HG03175 (cell line): ENCODE results near the gene GGCX.
A peak's percentile ranks its signal among the peaks of the same experiment; 100 is the strongest.
"Not testable (repeated sequence)": the region's sequence is repeated elsewhere in the genome, so short reads cannot be mapped to it uniquely, and the experiment has no call there.

Experiments
- ATAC-seq: cut with Tn5 transposase; IDR thresholded peaks from one replicate; pipeline ENCODE4 v1.9.1; 2021; ENCODE audit warnings: mild to moderate bottlenecking, moderate library complexity; ENCODE audit not compliant: unreplicated experiment

Gene GGCX

DNA sequence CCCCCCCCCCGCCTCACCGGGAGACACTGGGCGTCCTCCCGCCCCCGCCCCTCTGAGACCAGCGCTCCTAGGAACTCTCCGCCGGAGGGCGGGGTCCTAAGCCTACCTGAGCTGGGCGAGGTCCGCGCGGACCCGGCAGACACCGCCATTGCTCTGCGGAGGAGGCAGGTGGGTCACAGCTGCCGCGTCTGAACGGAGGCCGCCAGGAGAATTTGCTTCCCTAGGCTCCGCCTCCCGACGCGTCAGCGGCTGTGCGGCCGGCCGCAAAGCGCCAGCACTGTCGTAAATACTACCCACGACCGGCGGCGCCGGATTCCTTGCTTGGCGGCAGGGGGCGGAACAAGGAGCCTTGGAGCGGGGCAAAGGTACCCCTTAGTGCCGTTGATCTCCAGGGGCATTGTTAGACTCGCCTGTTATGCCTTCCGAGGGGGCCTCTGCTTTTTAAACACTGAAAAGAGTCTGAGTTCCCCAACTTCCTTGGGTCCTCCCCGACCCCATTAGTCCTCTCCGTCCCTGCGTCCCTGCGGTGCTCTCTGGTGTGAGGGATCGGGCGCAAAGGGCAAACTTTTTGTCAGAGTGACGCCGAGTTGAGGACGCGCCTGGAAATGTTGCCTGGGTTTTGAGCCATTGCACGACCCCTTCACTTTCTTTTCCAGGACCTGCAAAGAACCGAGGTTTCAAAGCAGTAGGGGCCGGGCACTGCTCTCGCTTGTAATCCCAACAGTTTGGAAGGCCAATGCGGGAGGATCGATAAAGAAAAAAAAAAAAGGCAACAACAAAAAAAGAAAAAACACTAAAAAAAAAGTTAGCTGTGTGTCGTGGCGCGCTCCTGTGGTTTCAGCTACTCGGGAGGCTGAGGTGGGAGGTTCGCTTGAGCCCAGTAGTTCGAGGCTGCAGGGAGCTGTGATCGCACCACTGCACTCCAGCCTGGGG, at the start of gene GGCX:
Gene GGCX (minus strand): TSS at position 214 of the 933 bp plus-strand sequence. CDS start 65 bp downstream, at position 149.
- peak; percentile 96 for ATAC-seq

DNA sequence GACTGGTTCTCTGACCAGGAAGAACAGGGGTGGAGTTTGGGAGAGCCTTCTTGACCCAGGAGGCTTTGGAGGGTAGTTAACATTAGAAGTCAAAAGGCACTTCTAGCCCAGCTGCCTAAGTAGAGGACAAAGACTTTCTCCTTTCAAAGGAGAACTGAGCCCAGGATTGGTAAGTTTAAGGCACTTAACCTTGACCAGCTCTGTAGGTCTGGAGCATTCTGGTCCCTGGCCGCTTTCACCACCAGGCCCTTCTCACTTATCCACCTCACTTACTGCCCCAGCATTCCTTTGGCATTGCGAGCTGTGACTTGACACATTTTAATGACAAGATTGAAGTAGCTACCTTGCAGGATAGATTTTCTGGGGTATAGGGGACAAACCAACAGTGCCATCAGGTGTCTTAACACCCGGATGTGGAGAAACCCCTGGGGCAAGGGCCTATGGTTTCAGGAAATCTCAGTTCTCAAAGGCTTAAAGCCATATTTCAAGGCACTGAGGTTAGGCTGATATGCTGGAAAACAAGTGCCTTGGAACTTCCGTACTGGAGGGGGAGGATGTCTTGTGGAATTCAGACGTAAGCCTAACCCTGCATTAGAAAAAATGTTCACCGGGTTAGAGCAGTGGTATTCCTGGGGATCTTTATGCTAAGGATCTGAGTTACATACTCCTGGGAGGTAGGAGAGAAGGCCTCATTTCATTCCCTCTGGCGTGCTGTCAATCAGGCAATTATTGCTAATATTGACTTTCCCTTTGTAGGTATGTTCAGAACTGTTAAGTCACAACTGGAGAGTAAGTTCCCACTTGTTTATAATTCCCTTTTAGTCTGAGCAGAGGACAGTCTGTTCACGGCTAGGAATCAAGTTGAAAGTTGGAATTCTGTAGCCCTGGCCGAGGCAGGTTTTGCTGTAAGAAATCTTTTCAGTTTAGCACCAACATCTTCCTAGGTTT, 46.2 kb upstream of the GGCX start:
- ATAC-seq: no peak

DNA sequence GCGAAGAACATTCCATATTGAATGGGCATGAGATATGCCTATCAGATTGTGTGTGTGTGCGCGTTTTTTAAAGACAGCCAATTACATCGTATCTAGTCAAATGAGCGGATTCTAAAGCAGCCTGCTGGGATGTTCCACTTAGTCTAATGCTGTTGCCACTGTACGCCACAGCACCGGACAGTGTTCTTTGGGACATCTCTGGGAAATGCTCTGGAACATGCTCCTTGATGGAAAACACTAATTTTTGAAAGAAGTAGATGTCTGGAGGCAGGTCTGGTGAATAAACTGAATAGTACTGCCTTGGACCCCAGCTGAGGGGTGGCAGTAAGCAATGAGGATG, 44.8 kb upstream of the GGCX start:
- no peak for ATAC-seq

DNA sequence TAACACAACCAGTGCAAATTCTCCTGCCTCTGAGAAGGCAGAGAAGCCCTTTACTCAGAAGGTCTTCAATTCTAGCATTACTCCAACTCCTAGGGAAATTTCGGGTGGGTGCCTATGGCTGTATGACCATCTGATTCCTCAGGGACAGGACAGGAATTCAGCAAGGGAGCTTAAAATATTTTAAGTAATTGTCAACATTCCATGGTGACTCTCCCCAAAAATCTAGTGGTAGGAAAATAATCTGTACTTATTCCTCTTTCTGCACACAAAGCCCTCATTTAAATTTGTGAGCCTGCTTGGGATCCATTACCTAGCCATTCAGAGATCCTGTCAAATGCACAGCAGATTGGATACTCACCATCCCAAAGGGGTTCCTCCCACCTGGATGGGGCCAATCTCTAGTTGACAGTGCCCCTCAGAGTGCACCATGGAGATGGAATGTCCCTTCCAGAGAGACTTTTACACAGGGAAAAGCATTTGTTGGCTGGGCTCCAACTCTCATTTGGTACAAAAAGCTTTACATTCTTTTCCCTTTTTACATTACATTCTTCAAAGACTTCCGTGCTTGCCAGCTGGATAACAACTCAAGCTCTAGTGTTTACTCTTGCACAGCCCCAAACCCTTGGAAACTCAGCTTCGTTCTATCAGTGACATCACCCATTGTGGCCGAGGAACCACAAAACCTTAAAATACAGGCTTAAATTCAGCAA, 44.3 kb upstream of the GGCX start:
- ATAC-seq: no peak

DNA sequence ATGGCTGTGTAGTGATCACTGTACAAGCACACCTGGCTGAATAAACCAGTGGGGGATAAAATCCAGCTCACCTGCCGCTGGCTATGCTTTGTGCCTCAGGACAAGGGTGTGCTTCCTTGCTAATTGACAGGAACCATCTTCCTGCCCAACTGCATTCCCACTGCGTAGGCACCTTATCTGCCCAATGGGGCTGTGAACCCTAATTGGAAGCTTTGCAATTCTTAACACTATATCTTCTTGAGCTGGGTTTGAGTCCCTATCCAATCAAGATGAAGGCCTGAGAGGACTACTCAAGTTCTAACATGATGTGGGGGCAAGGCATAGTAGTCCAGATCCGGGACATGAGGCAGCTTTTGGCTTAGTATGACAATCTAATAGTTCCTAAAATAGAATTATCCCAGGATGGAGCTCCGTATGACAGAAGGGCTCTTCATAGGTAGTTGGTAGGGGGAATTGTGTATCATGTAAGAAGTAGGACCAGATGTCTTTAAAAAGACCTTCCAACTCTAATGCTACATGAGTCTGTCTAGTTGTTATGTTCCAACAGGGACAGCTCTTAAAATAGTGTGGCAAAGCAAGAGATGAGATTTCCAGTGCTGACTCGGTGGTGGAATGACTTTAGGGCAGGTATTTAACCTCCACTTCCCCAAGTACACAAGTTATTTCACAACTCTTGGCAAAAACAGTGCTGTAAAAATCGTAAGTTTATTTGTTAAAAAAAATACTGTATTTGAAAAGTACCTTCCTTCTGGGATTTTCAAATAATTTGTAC, 43.5 kb upstream of the GGCX start:
- ATAC-seq: no peak

DNA sequence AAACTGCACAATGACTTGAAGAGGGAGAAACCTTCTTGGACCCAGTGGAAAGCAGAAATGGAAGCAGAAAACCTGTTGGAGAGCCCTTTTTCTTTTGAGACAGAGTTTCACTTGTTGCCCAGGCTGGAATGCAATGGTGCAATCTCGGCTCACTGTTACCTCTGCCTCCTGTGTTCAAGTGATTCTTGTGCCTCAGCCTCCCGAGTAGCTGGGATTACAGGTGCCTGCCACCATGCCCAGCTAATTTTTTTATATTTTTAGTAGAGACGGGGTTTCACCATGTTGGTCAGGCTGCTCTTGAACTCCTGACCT, 42.8 kb upstream of the GGCX start:
- ATAC-seq: not testable (repeated sequence)

DNA sequence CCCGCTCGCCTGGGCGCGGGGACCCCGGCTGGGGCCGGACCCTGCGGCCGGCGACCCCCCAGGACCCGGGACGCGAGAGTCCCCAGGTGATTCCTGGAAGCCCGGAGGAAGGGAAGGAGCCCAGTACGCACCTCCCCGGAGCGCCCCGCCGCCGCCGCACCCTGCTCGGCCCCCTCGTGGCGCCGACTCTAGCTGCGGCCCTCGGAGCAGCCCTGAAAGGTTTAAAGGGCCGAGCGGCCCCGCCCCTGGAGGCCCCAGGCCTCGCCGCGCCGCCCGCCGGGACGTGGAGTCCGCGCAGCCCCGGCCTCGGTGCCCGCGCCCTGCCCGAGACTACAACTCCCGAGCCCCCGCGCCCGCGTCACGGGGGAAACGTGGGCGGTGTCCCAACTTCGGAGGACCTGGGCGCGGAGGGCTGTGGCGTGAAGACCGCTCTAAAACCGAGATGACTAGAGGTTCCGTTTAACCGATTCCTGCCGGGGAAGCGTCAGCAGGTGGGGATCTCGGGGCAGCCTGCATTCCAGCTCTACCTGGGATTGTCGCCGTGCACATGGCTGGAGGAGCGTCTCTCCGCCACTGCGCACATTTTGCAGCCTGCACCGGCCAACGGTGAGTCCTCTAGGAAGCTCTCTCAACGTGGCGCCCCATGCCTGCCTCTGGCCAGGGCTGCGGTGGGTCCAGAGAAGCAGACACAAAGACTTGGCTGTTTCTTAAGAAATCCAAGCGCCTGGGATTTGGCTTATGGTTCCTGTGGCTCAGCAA, 41.4 kb upstream of the GGCX start, which contains the start of gene TMEM150A:
Gene TMEM150A (minus strand): TSS at position 223 of the 759 bp plus-strand sequence. CDS start 750 bp downstream, outside the sequence.
- ATAC-seq: peak; percentile 97

DNA sequence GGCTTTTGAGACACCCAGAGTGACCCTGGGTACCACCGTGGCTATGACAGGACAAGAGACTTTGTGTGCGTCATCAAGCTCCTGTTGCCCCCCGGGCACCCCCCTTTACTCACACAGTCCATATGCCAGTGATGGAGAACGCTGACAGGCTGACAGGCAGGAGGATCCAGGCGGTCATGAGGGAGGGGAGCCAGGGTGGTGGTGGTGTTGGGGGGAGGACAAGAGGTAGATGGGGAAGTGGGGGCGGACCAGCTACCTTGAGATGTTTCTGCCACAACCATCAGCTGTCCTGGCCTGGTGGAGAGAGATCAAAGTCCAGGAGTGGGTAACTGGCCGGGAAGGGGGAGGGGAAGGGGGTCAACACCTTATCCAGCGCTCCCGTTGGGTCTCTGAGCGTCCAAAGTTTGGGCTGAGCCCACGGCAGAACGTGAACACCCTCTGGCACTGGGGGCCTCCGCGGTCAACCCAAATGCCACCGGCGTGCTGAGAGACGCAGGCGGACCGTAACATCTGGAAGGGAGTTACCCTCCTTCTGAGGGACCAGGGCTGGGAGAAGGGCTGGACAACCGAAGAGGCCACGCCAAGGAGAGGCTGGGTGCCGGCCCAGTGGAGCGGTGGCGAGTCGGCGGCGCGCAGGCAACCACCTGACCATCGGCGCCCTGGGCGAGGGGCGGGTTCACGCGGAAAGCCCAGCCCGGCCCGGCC, 40.6 kb upstream of the GGCX start:
- ATAC-seq: peak; percentile 37

DNA sequence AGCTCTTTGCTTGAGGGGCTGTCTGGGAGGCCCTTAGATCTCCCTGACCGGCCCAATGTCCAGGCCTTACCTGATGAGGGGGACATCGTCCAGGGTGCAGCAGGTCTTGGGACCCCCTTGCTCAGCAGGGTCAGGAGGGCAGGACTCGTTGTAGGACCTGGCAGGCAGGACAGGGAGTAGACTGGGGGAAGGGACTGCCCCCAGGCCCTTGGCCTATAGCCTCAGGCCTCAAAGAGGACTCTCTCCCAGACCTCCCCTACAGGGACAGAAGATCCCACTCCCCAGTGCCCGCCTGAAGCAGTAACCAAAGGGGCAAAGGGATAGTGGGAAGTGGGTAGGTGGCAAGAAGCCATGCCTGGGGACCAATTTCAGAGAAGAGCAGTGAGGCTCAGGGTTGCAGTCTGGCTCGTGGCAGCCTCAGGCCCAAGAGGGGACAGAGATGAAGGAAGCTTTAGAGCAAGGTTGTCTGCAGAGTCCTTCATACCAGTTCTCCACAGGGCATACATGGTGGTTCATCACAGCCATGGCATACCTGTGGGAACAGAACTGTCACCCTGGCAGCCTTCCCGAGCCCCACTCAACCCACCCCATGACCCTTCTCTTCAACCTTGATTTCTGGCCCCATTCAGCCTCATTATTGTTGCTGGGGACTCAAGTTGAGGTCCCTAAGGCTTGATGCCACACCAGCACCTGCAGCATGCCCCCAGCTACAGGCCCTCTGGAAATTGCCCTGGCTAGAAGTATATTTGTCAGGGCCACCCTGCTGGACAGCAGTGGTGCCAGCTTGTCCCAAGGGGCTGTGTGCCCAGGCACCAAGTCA, 39.9 kb upstream of the GGCX start:
- ATAC-seq: no peak

DNA sequence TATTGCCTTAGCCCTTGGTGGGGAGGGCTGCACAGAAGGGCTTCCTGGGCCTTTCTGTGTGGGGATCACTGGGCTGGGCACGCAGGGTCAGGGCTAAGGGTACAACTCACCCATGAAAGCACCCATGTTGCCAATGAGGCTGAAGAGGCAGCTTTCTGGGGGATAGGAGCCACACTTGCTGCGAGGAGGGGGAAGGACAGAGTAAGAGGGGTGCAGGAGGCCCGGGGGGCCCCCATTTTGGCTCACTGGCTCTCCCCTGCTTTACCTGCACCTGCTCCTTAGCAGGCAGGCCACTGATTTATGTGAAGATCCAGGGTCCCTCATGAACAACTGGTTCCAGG, 38.9 kb upstream of the GGCX start:
- ATAC-seq: no peak

DNA sequence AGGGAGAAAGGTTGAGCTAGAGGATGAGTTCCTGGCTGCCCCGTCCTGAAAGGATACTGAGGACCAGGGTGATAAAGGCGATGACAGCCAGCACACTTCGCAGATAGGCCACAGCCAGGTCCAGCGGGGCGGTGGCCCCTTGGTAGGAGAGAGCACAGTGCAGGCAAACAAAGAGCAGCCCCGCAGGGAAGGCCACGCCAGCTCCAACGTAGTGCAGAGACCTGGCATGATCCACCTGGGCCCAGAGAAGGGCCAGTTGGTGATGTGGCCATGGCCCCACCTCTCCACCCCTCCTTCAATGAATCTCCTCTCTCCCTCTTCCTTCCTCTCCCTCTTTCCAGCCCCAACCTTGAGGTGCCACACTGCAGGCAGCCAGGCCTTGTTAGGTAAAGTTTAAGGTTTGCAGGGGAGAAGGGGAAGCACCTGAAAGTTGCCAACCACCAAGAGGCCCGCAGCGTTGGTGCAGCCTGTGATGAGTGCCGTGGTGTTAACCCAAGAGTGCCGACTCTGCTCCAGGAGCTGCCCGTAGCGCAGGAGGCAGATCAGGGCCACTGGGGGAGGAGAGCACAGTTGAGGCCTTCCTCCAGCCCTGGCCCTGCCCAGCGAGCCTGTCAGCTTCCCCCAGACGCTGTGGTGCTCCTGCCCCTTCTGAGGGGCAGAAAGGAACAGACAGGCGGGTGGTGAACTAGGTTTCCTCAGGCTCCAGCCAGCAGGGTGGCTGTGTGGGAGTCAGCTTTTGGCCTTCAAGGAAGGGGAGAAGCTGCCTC, 38.4 kb upstream of the GGCX start:
- no peak for ATAC-seq

DNA sequence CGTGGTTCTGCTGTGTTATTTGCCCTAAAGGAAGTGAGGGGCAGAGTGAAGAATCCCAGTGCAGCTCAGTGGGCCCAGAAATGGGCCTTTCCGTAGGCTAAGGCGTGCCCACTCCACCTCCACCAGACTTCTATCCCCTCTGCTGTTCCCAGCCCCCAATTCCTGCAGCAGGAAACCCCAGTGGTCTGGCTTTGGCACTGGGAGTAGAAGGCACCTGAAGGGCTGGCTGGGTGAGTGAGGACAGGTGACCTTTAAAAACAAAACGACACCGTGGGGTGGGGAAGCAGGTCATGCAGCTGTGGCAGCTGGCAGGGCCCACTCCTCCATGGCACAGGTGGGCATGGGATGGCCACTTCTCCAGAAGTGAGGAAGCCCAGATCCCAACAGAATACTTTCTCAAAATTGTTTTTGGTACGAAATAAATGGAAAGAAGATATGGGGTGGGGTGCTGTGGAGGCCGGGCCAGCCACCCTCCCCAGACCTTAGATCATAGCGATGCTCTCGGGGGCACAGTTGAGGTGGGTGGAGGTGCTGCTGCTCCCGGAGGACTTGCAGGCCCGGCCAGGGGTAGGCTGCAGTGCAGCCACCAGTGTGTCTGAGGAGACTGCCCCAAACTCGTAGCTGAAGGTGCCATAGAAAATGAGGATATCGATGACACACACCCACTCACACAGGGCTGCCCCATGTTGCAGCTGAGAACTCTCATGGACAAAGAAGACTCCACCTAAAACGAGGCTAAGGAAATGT, 37.5 kb upstream of the GGCX start:
- no peak for ATAC-seq

DNA sequence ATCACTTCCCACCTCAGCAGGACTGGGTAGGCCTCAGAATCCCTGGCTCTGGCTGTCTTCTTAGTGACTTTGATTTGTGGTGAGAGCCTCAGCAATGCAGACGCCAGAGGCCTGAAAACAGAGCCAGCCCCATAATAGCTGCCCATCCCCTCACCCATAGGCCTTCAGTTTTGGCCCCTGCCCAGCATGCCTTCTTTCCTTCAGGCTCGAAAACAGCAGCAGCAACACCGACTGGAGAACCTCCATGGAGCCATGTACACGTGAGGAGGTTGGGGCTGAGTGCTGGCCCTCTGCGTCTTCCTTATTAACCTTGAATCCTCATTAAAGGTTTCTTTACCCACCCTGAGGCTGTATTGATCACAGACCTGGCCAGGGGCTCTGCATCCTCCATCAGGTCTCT, 35.9 kb upstream of the GGCX start:
- no peak for ATAC-seq

DNA sequence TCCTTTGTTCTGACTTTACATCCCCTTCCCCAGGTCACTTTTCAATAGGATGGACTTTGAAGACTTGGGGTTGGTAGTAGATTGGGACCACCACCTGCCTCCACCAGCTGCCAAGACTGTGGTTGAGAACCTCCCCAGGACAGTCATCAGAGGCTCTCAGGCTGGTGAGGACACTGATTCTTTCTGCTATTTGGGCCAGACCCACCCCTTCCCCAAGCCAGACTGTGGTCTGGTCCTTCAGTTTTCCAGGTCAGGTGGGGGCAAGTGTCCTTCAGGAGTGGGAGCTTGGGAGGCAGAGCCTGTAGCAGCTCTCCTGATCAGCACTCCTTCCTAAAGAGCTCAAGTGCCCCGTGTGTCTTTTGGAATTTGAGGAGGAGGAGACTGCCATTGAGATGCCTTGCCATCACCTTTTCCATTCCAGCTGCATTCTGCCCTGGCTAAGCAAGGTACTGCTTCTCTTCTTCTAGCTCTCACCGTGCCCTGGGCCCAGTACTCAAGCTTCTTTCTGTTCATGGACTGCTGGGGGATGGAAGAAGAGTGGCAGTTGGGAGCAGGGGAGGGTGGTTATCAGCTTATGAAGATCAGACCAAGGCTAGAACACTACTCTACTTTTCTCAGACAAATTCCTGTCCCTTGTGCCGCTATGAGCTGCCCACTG, 35.3 kb upstream of the GGCX start:
- no peak for ATAC-seq

DNA sequence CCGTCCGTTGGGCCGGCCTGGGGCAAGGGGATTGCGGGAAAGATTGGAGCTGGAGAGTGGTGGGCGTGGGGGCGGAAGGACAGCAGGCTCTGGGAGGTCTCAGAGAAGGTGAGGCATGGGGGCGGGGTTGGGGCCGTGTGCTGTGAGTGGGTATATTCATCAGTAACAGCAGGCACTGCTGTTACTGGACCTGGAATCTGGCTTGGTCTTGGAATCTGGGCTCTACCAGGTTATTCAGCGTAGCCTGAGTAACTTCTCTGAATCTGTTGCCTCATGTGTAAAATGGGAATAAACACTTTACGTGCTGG, 34.7 kb upstream of the GGCX start:
- no peak for ATAC-seq

DNA sequence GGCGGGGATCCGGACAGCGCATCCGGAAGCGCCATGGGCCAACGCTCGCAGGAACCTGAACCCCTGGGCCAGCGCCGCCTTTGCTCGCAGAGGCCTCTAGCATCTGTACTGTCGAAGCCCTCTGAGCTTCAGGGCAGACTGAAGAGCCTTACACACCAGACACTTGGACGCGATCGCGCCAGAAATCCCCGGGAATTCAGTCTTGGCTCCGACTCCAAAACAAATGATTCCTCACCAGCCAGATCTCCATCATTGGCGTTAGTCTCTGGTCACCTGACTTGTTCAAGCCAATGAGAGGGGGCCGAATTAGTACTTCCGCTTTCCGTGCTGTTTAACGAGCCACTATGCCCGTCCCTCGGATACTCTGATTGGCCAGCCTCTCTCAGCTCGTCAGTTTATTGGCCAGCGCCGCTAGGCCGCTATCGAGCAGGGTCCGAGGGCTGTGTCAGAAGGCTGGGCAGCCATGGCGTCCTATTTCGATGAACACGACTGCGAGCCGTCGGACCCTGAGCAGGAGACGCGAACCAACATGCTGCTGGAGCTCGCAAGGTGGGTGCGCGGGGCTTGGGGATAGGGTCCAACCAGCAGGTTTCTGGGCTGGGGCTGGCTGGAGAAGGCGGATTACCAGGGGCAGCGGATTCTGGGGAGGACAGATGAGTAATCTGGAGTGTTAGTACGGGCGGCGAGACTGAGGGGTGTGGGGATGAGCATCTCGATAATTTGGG, 34.2 kb upstream of the GGCX start, which contains the start of gene RNF181:
Gene RNF181 (plus strand): TSS at position 445 of the 725 bp plus-strand sequence. CDS start 19 bp downstream, at position 464.
- peak; percentile 99 for ATAC-seq
